Measurements from ENCODE around the gene MAP1B.

MAP1B gene

DNA sequence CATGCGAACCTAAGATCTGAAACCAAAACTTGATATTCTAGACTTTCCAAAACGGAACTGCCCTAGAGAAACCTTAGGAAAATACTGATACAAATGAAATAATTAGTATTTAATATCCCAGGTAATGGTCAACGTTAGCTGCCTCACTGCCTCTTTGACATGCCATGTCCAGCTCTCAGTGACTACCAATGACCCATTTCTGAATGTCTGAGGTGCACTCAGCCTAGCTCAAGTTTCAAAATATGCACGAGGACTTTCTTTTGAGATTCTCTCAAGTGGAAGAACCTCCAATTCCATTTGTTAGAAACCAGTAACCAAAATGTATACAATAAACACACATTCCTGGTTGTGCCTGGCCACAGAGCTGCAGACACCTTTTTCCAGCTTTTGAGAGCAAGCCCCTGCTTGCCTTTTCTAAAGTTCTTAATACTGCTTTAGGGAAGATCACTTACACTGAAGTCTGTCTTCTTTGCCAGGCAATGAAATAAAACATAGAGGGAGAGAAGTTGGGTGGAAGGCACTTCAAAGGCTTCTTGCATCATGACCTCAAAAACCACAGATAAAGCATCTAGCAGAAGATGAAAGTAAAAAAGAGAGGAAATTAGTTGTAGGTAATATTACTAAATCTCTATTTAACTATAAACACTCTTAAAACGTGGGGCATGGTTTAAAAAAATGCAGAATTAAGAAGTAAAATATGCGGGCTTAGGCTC, 124.9 kb downstream of the MAP1B start:
- DNase-seq: no peak

DNA sequence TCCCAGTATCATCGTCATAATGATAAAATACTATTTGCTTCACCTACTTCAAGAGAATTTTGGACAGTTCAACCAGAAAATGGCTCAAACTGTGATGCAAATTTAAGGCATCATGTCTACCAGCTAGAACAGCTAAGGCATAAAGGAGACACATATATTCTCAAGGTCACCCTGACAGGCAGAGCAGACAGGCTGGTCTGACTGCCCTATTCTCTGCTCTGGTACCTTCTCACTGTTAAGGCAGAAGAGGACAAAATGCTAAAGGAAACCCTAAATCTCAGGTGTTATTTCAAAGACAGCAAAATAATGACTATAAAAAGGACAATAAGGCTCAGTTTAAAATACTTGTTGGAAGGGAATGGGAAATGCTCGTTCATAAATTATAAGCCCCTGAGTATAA, 125.6 kb downstream of the MAP1B start:
- no peak for DNase-seq

DNA sequence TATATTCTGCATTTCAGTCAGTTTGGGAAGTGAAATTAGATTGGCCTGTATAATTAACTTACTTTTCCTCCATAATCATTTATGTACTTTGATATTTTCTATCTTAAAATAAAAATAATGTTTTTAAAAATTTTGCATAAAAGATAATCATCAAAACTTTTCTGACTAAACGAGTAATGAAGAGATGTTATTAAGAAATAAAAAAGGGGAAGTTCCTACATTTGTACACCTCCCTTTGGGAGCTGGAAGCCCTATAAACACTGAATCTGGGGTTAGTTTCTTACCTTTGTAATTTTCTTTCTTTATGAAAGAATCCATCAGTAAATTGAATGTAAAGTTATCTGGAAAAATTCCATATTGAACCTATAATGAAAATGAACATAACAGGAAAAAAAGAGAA, 126.6 kb downstream of the MAP1B start:
- DNase-seq: no peak

DNA sequence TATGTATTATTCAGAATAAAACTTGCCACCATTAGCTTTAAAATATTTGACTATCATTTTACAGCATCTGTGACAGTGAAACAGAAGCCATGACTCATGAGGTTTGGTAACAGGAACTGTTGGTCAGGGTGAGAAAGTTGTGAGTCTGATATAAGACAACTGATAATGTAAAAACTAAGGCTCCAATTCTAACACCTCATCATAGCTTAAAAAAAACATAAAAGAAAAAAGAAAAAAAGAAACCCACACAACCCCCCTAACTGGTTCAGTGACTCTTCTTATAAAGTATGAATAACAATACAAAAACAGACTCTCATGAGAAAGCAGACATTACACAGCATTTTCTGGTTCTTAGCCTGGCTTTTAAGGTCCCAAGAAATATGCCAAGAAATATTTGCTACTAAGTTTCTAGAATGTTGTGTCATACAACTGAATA, 127.0 kb downstream of the MAP1B start:
- DNase-seq: no peak

DNA sequence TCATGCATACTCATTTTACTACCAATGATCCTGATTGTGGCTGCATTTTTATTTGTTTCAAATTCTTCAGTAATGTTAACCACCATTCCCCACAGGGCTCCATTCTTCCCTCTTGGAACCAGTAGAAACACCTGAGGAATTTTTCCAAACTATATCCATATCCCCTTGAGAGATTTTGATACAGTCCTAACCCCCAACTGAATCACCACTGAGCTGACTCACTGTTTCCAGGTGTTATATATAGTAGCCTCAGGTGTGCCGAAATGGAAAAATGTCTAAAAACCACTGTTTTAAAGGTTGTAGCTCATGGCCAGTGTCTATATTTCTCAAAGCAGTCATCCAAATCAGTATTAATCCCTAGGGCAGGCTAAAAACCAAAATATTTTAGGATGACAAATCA, 127.6 kb downstream of the MAP1B start:
- DNase-seq: no peak

DNA sequence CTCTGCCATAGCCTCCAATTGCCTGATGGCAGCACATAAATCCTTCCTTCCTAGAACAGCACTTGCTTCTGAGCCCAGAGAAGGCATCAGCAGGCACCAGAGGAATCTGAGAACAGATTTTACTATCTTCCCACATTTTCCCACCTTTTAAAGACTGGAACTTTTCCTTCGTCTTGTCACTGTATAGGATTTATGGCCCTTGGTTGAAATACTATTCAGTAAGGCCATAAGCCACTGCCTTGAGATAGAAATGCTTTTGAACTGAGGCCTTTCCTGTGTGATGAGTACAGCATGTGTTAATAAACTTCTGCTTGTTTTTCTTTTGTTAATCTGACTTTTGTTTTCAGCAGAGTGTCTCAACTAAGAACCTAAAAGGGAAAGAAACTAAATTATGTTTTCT, 128.4 kb downstream of the MAP1B start:
- no peak for DNase-seq

DNA sequence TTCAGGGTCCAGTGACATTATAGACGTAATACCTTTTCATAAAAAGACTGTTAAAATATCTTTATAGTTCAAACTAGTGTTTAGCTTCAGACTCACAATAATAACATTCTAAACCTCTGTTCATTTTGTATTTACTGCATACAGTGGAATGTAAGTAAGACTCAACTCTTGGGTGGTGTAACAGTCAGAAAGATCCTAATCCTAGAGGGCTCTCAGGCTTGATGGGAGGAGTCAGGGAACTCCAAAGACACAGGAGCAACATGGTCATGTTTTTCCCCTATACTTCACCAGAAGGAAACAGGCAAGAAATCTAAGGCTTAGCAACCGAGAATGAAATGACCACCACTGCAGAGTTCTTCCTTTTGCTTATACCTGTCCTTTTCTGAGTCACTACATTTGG, 130.1 kb downstream of the MAP1B start:
- no peak for DNase-seq

DNA sequence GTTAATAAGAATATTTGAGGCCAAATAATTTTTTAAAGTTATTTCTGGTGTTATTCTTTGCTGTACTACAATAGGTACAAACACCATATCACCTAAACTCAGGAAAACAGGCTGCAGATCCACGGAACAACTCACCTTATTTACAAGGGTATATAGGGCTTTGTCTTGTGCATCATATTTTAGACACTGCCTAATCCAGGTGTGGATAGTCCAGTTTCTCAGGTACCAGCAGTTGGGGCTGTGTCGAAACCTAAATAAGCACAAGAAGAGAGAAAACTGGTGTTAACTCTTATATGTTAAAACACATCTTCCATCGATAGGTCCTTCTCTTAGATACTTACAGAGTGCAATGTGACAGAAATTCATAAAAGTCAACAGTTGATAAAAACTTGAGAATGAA, 130.6 kb downstream of the MAP1B start:
- no peak for DNase-seq

DNA sequence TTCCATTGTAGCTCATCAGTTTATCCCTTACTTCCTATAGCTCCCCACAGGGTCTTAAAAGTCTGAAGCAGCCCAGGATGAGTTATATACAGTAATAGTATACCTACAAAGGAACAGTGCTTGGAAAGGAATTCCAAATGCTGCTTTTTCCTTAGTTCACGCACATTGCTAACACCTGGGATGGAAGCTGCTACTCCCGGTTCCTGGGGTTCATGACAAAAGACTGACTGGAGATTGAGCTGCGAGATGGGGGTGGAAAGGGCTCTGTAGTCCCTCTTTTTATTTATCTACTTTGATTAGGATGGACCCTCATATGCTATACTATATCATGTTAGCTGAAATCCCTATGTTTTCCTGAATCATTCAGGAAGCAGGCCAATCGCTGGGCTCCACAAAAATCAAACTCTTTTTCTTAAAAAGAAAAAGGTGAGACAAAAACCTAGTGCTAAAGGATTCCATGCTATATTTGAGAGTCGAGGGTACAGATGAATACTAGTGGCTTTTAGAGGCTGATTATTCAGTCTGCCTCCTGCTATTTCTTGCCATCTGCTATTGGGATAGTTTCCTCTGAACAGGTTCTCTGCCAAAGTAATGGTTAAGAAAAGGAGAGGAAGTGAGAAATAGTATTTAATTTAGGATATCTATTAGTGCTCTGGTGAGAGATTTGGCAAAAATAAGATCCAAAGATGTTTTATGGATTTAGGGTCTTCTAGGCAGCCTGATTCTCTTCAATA, 131.6 kb downstream of the MAP1B start:
- DNase-seq: no peak

DNA sequence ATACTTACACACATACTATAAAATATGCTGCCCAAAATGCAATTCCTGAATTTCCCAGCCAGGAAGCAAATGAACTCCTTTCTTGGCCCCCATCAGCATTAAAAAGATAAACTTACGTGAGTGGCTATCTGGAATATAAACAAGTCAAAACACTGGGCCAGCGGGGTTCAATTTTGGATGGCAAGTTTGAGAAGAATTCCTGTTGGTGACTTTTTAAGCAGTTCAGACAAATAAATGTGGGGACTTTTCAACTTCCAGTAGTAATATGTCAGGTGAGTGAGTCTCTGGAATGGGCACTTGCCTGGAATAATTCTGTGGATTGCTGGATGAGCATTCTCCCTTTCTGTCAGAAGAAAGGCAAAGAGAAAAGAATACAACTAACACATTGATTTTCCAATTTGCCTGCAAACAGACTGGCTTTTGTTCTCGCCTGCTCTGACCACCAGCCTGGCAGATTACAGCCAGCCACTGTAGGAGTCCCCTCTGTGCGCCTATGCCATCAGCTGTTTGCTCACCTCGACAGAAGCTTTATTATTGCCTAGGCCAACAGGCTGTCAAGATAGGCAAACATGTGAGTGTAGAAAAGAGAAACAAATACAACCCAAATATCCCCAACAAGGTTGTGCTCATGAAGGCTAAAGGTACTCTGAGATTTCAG, 134.2 kb downstream of the MAP1B start:
- DNase-seq: no peak

DNA sequence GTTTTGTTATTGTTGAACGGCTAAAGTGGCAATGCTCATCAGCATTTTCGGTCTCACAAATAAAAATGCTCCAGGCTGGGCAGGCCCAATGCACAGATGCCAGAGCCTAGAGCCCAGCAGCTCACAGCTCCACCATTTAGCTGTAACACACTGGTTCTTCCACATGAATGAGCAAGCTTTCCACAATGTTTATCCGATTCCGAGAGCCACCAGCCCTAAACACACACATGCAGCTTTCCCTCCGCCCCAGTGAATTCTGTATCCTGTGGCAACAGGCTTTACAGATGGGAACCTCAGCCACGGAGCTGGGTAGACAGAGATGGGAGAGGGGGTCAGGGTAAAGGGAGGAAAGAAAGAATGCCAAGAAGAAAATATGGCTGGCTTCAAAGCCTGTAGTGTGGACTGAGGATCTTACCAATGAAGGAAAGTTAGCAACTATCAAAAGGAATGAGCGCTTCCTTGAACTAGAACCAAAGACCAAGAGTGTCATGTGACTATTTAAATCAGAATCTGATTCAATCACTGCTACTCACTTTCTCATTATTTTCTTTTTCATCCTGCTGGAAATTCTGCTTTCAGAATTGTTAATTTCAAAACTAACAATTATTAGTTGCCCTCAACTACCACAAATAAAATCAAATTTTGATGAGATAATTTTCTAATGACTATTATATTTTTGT, 135.7 kb downstream of the MAP1B start:
- no peak for DNase-seq

DNA sequence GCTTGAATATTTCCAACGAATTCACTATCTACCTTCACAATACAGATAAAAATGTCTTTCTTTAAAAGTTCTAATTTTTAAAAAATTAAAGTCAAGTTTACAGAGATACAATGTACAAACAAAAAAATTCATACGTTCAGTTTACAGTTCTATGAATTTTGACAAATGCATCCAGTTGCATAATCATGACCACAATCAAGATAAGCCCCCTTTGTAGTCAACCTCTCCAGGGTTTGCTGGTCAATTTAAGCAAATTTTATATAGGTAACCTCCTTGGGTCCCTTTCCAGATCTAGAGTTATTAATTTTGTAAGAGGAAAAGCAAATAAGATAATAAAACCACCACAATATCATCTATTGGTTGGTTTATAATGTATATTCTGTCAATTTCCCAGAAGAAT, 136.4 kb downstream of the MAP1B start:
- DNase-seq: no peak

DNA sequence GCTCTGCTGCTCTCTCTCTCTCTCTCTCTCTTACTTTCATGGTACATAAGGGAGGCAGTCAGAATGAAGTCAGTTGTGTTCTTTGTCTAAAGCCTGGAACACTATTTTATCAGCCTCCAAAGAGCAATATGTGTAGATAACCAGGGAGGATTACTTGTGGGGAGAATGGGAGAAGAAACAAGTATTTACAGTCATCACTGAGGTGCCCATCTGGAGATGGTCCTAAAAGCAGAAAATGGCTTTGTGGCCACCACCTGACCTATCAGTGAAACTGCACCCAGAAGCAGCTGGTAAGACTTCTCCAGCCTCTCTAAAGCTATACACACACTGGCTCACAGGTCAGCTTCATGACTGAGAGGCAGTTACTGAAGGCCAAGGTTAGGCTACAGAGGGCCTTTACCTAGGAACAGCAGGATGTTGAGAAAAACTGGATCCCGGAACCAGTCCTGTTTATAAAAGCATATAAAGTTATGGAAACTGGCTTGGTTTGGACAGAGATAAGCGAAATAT, 137.6 kb downstream of the MAP1B start:
- no peak for DNase-seq

DNA sequence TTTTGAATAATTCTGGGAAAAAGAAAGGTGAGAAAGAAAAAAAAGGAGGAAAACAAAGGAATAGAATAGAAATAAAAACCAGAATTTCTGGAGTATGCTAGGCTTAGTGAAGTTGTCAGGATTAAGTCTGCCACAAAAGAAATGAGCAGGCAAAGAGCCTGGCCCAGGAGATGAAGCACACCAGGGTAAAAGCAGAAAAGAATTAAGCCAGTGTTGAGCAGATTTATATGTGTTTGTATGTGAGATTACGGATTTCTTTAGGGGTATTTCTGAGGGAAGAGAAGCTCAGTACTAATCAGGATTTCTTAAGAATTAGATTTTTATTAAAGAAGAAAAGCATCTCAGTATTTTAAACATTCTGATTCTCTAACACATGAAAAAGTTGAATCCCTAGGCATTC, 138.3 kb downstream of the MAP1B start:
- DNase-seq: no peak

DNA sequence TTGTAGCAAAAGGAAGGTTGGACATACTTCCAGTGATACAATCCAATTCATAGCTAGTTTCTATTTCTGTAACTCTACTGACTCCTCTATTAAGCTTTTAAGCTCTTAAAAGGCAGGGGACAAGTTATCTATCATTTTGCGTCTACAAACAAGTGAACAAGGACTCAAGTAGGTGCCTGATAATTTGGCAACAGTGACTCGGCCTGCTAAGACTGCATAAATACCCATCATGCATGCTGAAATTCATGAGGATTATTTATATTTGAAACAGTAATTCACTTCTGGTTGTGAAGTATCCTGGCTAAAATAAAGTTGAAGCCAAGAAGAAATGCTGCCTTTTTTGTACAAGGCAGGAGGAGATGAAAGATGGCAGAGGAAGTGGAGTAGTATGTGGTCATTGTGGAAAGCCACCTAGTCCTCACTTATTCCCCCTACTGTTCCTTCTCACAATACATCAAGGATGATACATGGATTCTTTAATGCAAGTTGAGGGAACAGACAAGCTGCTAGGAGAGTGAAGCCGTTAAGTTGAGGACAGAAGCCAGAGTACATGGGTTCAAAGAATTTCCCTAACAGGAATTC, 138.8 kb downstream of the MAP1B start:
- DNase-seq: no peak

DNA sequence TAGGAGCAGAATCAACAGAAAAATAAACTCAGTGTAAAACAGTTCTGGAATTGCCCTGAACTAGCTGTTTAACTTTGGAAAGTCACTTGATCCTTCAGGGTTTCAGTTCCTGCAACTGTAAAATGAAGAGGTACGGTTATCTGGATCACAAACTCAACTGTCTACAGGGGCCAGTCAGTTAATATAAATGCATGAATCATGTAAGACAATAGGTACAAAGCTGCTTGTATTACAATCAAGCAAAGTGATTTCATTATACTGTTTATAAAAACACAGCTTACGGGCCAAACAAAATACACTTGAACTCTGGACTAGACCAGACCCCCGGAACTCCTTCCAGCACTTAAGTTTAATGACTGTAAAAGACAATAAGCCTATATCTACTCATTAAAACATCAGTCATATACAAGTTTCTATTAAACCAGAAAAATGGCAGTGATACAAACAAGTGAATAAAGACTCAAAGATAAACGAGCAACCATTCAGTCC, 139.7 kb downstream of the MAP1B start:
- no peak for DNase-seq

DNA sequence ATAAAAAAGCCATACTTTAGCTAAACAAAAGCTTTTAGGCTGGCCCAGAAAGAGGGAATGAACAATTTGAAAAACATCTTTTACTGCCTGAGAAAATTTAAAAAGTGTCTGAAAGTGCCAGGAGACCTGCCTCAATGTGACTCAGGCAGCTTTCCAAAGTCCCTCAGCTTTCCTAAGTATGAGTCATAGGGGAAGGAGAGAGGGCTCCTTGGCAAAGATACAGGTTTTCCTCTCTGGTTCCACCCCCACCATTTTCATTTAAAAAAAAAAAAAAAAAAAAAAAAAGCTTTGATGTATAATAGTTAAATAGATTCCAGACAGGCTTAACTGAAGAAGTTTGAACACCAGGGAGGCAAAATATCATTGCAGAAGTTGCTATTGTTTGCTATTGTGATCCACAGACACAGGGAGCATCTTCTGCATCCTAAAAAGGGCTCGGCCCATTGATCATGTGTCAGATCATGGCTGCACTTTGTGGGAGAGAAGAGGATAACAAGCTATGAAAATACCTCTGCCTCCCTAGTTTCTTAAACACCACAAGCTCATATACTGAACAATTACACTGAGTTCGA, 141.2 kb downstream of the MAP1B start:
- no peak for DNase-seq

DNA sequence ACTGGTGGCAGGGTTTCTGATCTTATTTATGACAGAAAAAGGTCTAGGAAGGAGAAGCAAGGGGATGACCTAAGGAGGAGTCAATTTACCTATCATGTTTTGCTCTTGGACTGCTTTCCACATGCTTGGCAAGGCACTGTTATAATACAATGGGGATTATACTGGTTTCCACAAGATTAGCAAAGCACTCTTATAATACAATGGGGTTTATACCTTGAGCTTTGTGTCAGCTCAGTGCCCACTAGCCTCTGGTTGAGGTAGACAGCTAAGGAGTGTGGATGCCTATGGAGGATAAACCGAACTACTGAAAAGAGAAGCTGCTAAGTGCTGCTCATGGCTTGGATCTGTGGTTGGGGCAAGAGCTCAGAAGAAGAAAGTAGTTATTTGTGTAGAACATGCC, 144.1 kb downstream of the MAP1B start:
- DNase-seq: no peak

DNA sequence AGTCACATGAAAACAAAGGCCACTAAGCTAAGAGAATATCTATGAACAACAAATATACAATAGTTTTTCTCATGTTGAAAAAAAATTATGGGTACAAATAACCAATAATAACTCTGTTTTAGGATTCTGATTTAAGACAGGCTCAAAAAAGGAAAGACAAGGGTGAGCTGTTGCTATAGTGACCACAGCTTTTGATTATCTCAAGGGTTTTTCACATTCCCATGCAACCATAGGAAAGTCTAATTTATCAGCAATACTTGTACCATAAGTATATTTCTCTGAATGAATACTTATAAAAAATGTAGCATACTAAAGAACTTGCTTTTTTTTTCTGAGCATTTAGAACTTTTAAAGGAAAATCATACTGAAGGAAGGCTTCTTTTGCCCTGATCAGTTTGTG, 144.7 kb downstream of the MAP1B start:
- no peak for DNase-seq

DNA sequence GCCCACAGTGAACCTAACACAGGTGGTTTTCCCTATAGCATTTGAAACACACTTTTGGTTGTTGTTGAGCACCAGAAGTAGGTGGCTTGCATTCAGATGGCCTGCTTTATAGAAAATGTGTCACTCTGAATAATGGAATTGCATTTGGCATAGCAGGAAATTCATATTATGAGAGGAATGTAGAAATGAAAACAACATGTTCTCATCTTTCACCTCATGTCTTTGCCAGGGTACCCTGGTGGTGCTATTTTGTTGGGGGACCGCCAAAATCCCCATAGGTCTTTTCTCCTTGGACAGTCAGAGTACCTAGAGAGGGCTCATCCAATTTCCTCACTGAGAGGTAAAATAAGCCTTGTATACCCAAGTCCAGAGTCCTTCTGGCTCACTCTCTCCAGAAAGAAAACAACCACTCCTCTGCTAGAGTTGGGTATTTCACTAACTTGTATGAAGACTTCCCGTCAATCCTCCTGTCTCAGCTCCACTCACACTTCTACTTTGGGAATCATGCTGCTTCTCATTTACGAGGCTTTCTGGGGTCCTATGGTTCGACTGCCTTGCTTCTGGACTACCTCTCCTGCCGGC, 145.4 kb downstream of the MAP1B start:
- no peak for DNase-seq

DNA sequence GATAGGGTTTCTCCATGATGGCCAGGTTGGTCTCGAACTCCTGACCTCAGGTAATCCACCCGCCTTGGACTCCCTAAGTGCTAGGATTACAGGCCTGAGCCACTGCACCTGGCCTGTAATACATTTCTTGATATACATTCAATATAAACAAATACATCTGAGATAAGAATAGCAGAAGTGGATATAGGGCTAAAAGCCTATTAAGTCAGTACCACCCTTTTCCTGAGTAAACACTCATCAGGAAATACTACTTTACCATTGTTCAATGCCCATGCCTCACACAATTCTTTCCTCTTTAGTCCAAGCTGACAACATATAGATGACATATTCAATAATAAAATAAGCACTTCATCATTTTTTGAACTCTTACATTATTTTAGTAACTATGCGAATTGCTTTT, 148.0 kb downstream of the MAP1B start:
- DNase-seq: no peak

DNA sequence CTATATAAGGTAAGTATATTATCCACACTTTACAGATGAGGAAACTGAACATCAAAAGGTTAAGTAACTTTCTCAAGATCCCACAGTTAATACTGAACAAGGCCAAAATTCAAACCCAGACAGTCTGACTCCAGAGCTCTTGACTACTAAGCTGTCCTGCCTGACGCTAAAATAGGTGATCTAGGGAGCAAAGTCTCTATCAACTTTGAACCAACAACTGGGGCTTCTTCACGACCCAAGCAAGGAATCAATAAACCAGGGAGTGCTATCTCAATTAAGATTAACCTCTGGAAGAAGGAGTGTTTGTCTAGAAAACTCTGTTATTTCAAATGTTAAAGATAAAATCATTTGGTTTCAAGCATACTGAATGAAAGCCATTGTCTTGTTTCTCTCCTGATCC, 148.4 kb downstream of the MAP1B start:
- DNase-seq: no peak

Measured in activated effector memory CD4-positive, alpha-beta T cell treated with Interleukin-2 at 50 U/mL for 16 hours (primary cell).